Prostate gland (tissue), 2 donors: Measurements from ENCODE around the gene RAI2.

Experiments used
- POLR2AphosphoS5 ChIP-seq: sonication (generic); formaldehyde crosslinking; IDR thresholded peaks from one replicate; pipeline ENCODE4 v1.6.1; 2017; ENCODE audit warnings: antibody characterized with exemption
- TF ChIP-seq, protein P1 (sequence below), 4 experiments: fragments of 200-600 bp in 2 of 4; fragments of 450-650 bp in 2 of 4; sonication (generic) in 2 of 4; IDR thresholded peaks; 1 replicate in 3 of 4; 2 replicates in 1 of 4; pipeline ENCODE4 v1.5.1; 2016 to 2019; ENCODE audit warnings: antibody characterized with exemption in 4 of 4, mild to moderate bottlenecking in 2 of 4, moderate library complexity in 2 of 4

DNA sequence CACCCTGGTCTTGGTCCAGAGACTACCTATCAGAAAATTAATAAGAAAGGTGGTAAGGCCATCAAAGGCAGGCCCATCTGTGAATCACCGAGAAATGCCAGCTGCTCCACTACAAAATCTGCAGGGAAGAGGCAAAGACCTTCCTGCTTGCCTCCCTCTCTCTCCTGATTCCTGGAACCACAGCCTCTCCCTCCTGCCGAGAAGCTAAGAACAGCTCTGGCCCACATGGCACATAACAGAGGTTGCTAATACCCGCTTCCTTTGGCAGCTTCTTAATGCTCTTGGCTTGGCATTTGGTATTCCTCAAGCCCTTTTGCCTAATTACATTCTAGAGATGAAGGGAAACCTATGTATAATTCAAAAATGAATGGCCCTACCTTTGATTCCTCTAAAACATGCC lies 32.9 kb downstream of the RAI2 start:
- TF ChIP-seq, protein P1, sequence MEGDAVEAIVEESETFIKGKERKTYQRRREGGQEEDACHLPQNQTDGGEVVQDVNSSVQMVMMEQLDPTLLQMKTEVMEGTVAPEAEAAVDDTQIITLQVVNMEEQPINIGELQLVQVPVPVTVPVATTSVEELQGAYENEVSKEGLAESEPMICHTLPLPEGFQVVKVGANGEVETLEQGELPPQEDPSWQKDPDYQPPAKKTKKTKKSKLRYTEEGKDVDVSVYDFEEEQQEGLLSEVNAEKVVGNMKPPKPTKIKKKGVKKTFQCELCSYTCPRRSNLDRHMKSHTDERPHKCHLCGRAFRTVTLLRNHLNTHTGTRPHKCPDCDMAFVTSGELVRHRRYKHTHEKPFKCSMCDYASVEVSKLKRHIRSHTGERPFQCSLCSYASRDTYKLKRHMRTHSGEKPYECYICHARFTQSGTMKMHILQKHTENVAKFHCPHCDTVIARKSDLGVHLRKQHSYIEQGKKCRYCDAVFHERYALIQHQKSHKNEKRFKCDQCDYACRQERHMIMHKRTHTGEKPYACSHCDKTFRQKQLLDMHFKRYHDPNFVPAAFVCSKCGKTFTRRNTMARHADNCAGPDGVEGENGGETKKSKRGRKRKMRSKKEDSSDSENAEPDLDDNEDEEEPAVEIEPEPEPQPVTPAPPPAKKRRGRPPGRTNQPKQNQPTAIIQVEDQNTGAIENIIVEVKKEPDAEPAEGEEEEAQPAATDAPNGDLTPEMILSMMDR (IDR thresholded peaks at IDR 0.05) = no peak
- no peak for TF ChIP-seq POLR2AphosphoS5
